ENCODE data around the gene NPHP4. TPM values are rescaled to one million over a fixed set of nuclear protein-coding genes. Genes with fewer than 3 reads are reported as not detected.

Gene NPHP4
- total RNA-seq, 1 experiment from 2014 or later = 18.8 TPM

DNA sequence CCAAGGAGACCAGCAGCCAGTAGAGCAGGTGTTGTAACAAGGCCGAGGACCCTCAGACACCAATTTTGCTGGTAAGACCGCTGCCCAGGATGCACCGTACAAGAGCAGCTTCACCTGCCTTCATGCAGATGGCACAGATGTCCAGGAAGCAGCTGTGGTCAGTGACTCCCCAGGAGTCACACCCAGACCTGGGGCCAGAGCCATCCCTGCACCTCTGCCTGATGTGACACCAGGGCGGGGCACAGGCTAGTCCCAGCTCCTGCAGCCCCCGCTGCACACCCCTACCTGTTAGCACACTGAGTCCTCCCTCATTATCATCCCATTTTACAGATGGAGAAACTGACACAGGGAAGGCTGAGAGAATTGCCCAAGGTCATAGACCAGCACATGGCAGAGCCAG, 37.1 kb upstream of the NPHP4 start:
- no peaks in the 10 kb centered on the region for H3K27me3 ChIP-seq (ENCODE audit: low read length)
- no peak overlapping the region for H3K9ac ChIP-seq (ENCODE audit: low read length)
- no TSS peak for BruUV-seq (replicated peaks)
- no peak overlapping the region for H3K27ac ChIP-seq (ENCODE audit: low read length)
- no peak overlapping the region for H3K4me2 ChIP-seq (ENCODE audit: low read length)
- H3K79me2 ChIP-seq (ENCODE audit: low read length) = no peaks in the 10 kb centered on the region
- H3K4me1 ChIP-seq (ENCODE audit: insufficient read depth, low read length) = no peaks in the 10 kb centered on the region
- DNase-seq = no peak
- no peaks in the 10 kb centered on the region for H3K9me2 ChIP-seq (replicated peaks; ENCODE audit: low read length)
- no peaks in the 10 kb centered on the region for H3K36me3 ChIP-seq (ENCODE audit: low read depth, low read length)
- no peak overlapping the region for H3K4me3 ChIP-seq (ENCODE audit: low read length)
- H3F3A ChIP-seq (ENCODE audit: low read length, unreplicated experiment) = no peaks in the 10 kb centered on the region
- no peaks in the 10 kb centered on the region for H4K20me1 ChIP-seq (ENCODE audit: low read length)
- no peaks in the 10 kb centered on the region for H3K9me3 ChIP-seq (ENCODE audit: low read length)
- intact Hi-C loops (cut with micrococcal nuclease) = no loop called here
- ChIA-PET CTCF (no interaction called here), POLR2A (ENCODE audit: unreplicated experiment) (no interaction called here)
- TF ChIP-seq EZH2 (IDR thresholded peaks at IDR 0.05; ENCODE audit: low read length, unreplicated experiment) = no peak
- no peak for TF ChIP-seq EZH2phosphoT487 (IDR thresholded peaks at IDR 0.05; ENCODE audit: borderline replicate concordance, low read length)
- TF ChIP-seq, protein P1, sequence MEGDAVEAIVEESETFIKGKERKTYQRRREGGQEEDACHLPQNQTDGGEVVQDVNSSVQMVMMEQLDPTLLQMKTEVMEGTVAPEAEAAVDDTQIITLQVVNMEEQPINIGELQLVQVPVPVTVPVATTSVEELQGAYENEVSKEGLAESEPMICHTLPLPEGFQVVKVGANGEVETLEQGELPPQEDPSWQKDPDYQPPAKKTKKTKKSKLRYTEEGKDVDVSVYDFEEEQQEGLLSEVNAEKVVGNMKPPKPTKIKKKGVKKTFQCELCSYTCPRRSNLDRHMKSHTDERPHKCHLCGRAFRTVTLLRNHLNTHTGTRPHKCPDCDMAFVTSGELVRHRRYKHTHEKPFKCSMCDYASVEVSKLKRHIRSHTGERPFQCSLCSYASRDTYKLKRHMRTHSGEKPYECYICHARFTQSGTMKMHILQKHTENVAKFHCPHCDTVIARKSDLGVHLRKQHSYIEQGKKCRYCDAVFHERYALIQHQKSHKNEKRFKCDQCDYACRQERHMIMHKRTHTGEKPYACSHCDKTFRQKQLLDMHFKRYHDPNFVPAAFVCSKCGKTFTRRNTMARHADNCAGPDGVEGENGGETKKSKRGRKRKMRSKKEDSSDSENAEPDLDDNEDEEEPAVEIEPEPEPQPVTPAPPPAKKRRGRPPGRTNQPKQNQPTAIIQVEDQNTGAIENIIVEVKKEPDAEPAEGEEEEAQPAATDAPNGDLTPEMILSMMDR (conservative IDR thresholded peaks at IDR 0.05; ENCODE audit: low read depth, low read length) = no peak
- ATAC-seq = no peak
- H2AFZ ChIP-seq (ENCODE audit: low read length) = no peak overlapping the region

GRCh38 chr1:6028042-6028850, 36.0 kb upstream of the NPHP4 start:
- Histone ChIP-seq H3K4me3 (ENCODE audit: low read length) (no peak overlapping the region), H3K27ac (ENCODE audit: low read length) (no peak overlapping the region), H3K9ac (ENCODE audit: low read length) (no peak overlapping the region), H3K9me3 (ENCODE audit: low read length) (no peaks in the 10 kb centered on the region), H3K4me1 (ENCODE audit: insufficient read depth, low read length) (no peaks in the 10 kb centered on the region), H3K9me2 (replicated peaks; ENCODE audit: low read length) (no peaks in the 10 kb centered on the region), H3K27me3 (ENCODE audit: low read length) (no peaks in the 10 kb centered on the region), H3K4me2 (ENCODE audit: low read length) (no peak overlapping the region), H2AFZ (ENCODE audit: low read length) (no peak overlapping the region), H3K36me3 (ENCODE audit: low read depth, low read length) (no peaks in the 10 kb centered on the region), H3F3A (ENCODE audit: low read length, unreplicated experiment) (no peaks in the 10 kb centered on the region), H4K20me1 (ENCODE audit: low read length) (no peaks in the 10 kb centered on the region), H3K79me2 (ENCODE audit: low read length) (no peaks in the 10 kb centered on the region)
- no peak for DNase-seq
- TF ChIP-seq EZH2phosphoT487 (IDR thresholded peaks at IDR 0.05; ENCODE audit: borderline replicate concordance, low read length) (no peak), EZH2 (IDR thresholded peaks at IDR 0.05; ENCODE audit: low read length, unreplicated experiment) (no peak)
- TF ChIP-seq, protein P1 (conservative IDR thresholded peaks at IDR 0.05; ENCODE audit: low read depth, low read length) = no peak
- intact Hi-C loops (cut with micrococcal nuclease) = no loop called here
- ChIA-PET POLR2A (ENCODE audit: unreplicated experiment) (no interaction called here), CTCF (no interaction called here)
- ATAC-seq = no peak
- no TSS peak for BruUV-seq (replicated peaks)

DNA sequence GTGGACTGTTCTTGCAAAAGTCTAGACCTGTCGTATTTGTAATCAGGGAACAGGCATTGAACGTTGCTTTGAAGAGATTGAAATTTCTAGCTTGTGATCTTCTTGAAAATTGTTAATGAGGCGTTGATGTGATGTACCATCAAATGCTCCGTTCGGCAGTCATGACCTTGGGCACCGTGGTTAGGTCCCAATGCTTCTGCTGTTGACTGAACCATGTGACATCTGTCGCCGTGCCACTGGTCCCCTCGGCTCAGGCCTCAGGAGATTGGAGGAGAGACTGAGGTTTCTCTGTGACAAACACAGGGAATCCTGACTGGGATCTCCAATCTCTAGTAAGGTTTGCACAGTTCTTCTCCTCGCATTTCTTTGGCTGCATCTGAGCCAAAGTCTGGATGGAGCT, 35.4 kb upstream of the NPHP4 start:
- H2AFZ ChIP-seq (ENCODE audit: low read length) = no peak overlapping the region
- no peak overlapping the region for H3K4me3 ChIP-seq (ENCODE audit: low read length)
- H3K9me2 ChIP-seq (replicated peaks; ENCODE audit: low read length) = no peaks in the 10 kb centered on the region
- ATAC-seq = no peak
- no peaks in the 10 kb centered on the region for H3K79me2 ChIP-seq (ENCODE audit: low read length)
- CTCF ChIA-PET = no interaction called here
- POLR2A ChIA-PET (ENCODE audit: unreplicated experiment) = no interaction called here
- H3K4me2 ChIP-seq (ENCODE audit: low read length) = no peak overlapping the region
- no peaks in the 10 kb centered on the region for H4K20me1 ChIP-seq (ENCODE audit: low read length)
- BruUV-seq (replicated peaks) = no TSS peak
- H3F3A ChIP-seq (ENCODE audit: low read length, unreplicated experiment) = no peaks in the 10 kb centered on the region
- no peaks in the 10 kb centered on the region for H3K36me3 ChIP-seq (ENCODE audit: low read depth, low read length)
- H3K27ac ChIP-seq (ENCODE audit: low read length) = no peak overlapping the region
- H3K4me1 ChIP-seq (ENCODE audit: insufficient read depth, low read length) = no peaks in the 10 kb centered on the region
- no peak for DNase-seq
- TF ChIP-seq, protein P1 (conservative IDR thresholded peaks at IDR 0.05; ENCODE audit: low read depth, low read length) = no peak
- H3K27me3 ChIP-seq (ENCODE audit: low read length) = no peaks in the 10 kb centered on the region
- intact Hi-C loops (cut with micrococcal nuclease) = no loop called here
- H3K9ac ChIP-seq (ENCODE audit: low read length) = no peak overlapping the region
- H3K9me3 ChIP-seq (ENCODE audit: low read length) = no peaks in the 10 kb centered on the region
